Measurements from ENCODE around the gene KRTAP5-3.

DNA sequence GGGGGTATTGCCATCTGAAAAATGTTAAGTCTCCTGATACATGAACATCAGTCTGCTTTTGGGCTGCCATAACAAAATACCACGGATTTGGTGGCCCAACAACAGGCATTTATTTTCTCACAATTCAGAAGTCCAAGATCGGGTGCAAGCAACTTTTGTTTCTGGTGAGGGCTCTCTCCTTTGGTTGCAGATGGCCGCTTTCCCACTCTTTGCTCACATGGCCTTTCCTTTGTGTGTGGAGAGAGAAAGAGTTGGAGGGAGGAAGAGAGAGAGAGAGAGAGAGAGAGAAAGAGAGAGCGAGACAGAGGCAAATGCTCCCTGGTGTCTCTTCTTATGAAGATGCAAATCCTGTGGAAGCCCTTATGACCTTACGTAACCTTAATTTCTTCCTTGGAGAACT is 7.6 kb downstream of the KRTAP5-3 start:
- TF ChIP-seq EZH2 (IDR thresholded peaks at IDR 0.05; ENCODE audit: borderline replicate concordance, low read depth, low read length, severe bottlenecking) (no peak), JUN (IDR thresholded peaks at IDR 0.05; ENCODE audit: borderline replicate concordance, insufficient read depth, insufficient read length, low read depth) (no peak), CTCF (IDR thresholded peaks at IDR 0.05; ENCODE audit: extremely low read depth in 1 of 2, insufficient read depth in 1 of 2, low read depth in 1 of 2, low read length in 2 of 2) (no peak), FOS (IDR thresholded peaks at IDR 0.05; ENCODE audit: borderline replicate concordance, insufficient read depth, low read length) (no peak), POLR2A (IDR thresholded peaks at IDR 0.05; ENCODE audit: low read depth, low read length) (no peak), POLR2AphosphoS5 (IDR thresholded peaks at IDR 0.05; ENCODE audit: insufficient read depth, low read depth, low read length) (no peak), MAX (IDR thresholded peaks at IDR 0.05; ENCODE audit: insufficient read depth, insufficient read length) (no peak), MYC (IDR thresholded peaks at IDR 0.05; ENCODE audit: low read depth, low read length) (no peak)
